HepG2 (cell line): ENCODE results near the gene VDAC1. TPM values are rescaled to one million over a fixed set of nuclear protein-coding genes. Genes with fewer than 3 reads are reported as not detected.
A peak's percentile ranks its signal among the peaks of the same experiment; 100 is the strongest.

Experiments
- ATAC-seq: fragments of 200-7000 bp; cut with Tn5 transposase; 3 replicates; pipeline ENCODE4 v1.9.1; 2020; ENCODE audit warnings: mild to moderate bottlenecking, moderate library complexity
- BruUV-seq: library from RNA; stranded (reverse); fragments of 400-500 nt; replicated peaks from 2 replicates; lab custom pipeline; 2021; lab: Mats Ljungman, UMichigan
- CTCF ChIA-PET: fragments of 300-600 bp; formaldehyde crosslinking; extraction: SDS; loops from one replicate; lab custom pipeline; 2021; ENCODE audit warnings: low total read pairs, inconsistent platforms, low intra/inter-chr PET ratio; lab: Yijun Ruan, JAX
- POLR2A ChIA-PET: fragments of 350-600 bp; sonication (Branson Sonifier 250); formaldehyde crosslinking; loops from one replicate; lab custom pipeline; 2020; ENCODE audit warnings: antibody characterized with exemption, inconsistent platforms; lab: Yijun Ruan, JAX
- DNase-seq: peaks from one replicate; pipeline ENCODE4 v3.0.0-alpha.2; 2015; ENCODE audit warnings: low spot score
- FAIRE-seq: peaks from 3 replicates; lab custom pipeline; 2011; peaks lifted over from hg19 to GRCh38; lab: Jason Lieb, UNC
- H2AFZ ChIP-seq: one replicate; pipeline ENCODE4 v1.6.1; 2011; ENCODE audit warnings: low read length, inconsistent platforms
- H3K27ac ChIP-seq: fragments of 300-600 bp; 3 replicates; pipeline ENCODE4 v1.8.0; 2011; ENCODE audit warnings: mixed run types, mild to moderate bottlenecking, mixed read lengths, low read length, inconsistent platforms; ENCODE audit not compliant: insufficient read depth; ENCODE audit errors: extremely low read length
- H3K27me3 ChIP-seq, 2 experiments: fragments of 200-600 bp in 1 of 2; 2 replicates in 1 of 2; 3 replicates in 1 of 2; pipeline versions ENCODE4 v1.6.0 to v1.8.0; 2011; ENCODE audit warnings: low read length in 2 of 2, mild to moderate bottlenecking in 2 of 2, moderate library complexity in 2 of 2, inconsistent platforms in 1 of 2; ENCODE audit not compliant: insufficient read depth in 2 of 2, control insufficient read depth in 1 of 2
- H3K36me3 ChIP-seq, 2 experiments: fragments of 200-600 bp in 1 of 2; replicated peaks in 1 of 2; 2 replicates in 1 of 2; 3 replicates in 1 of 2; pipeline versions ENCODE4 v1.5.1 to v1.8.0; 2011; ENCODE audit warnings: low read length in 2 of 2, inconsistent platforms in 1 of 2; ENCODE audit not compliant: insufficient read depth in 2 of 2, control insufficient read depth in 1 of 2
- H3K4me1 ChIP-seq: 2 replicates; pipeline ENCODE4 v1.5.1; 2012; ENCODE audit warnings: low read length, inconsistent platforms; ENCODE audit not compliant: insufficient read depth
- H3K4me2 ChIP-seq: 2 replicates; pipeline ENCODE4 v1.6.0; 2011; ENCODE audit warnings: low read depth, low read length, inconsistent platforms
- H3K4me3 ChIP-seq, 3 experiments: fragments of 200-600 bp in 1 of 3; sonication (generic), shearing (Covaris generic) in 1 of 3; replicated peaks in 1 of 3; 2 replicates each; pipeline ENCODE4 v1.5.1; 2011 to 2016; ENCODE audit warnings: low read length in 3 of 3, inconsistent platforms in 2 of 3, low read depth in 2 of 3, mild to moderate bottlenecking in 2 of 3, control low read depth in 1 of 3, mixed read lengths in 1 of 3; ENCODE audit not compliant: insufficient read depth in 1 of 3
- H3K79me2 ChIP-seq: one replicate; pipeline ENCODE4 v1.6.1; 2011; ENCODE audit warnings: low read length, inconsistent platforms; ENCODE audit not compliant: insufficient read depth
- H3K9ac ChIP-seq: 2 replicates; pipeline ENCODE4 v1.6.0; 2011; ENCODE audit warnings: mild to moderate bottlenecking, low read depth, low read length, inconsistent platforms; ENCODE audit not compliant: insufficient read depth
- H3K9me3 ChIP-seq: 2 replicates; pipeline ENCODE4 v1.5.1; 2012; ENCODE audit warnings: mild to moderate bottlenecking, low read length
- H4K20me1 ChIP-seq: 2 replicates; pipeline ENCODE4 v1.6.0; 2011; ENCODE audit warnings: inconsistent platforms, mild to moderate bottlenecking, low read length, moderate library complexity; ENCODE audit not compliant: insufficient read depth
- AKAP8 ChIP-seq: sonication (generic); formaldehyde crosslinking; IDR thresholded peaks from 2 replicates; pipeline ENCODE4 v1.5.1; 2020; ENCODE audit warnings: mild to moderate bottlenecking, missing genetic modification reagents
- ARNTL ChIP-seq: sonication (generic); formaldehyde crosslinking; IDR thresholded peaks from 2 replicates; pipeline ENCODE4 v1.4.0; 2020; ENCODE audit warnings: mild to moderate bottlenecking, missing genetic modification reagents
- FOXP1 ChIP-seq, 2 experiments: fragments of 450-650 bp in 1 of 2; IDR thresholded peaks; 2 replicates each; pipeline ENCODE4 v1.6.1; 2017 to 2018; ENCODE audit warnings: antibody characterized with exemption in 1 of 2
- KAT8 ChIP-seq: IDR thresholded peaks from 2 replicates; pipeline ENCODE4 v1.6.1; 2016; ENCODE audit warnings: missing genetic modification reagents, missing compliant biosample characterization
- MAFK ChIP-seq, 2 experiments: IDR thresholded peaks in 1 of 2; conservative IDR thresholded peaks in 1 of 2; 2 replicates each; pipeline ENCODE4 v1.6.1; 2011; ENCODE audit warnings: improper control_type of control experiment in 2 of 2, low read length in 2 of 2
- MBD4 ChIP-seq: IDR thresholded peaks from 2 replicates; pipeline ENCODE4 v1.6.1; 2012; ENCODE audit warnings: low read length, inconsistent platforms, borderline replicate concordance
- PHF21A ChIP-seq: sonication (generic); formaldehyde crosslinking; IDR thresholded peaks from 2 replicates; pipeline ENCODE4 v1.5.0; 2020; ENCODE audit warnings: mild to moderate bottlenecking, missing genetic modification reagents
- PITX1 ChIP-seq: sonication (generic); formaldehyde crosslinking; IDR thresholded peaks from 2 replicates; pipeline ENCODE4 v1.5.1; 2020; ENCODE audit warnings: mild to moderate bottlenecking, missing genetic modification reagents
- TBX2 ChIP-seq: sonication (generic); formaldehyde crosslinking; IDR thresholded peaks from 2 replicates; pipeline ENCODE4 v1.5.0; 2020; ENCODE audit warnings: missing genetic modification reagents, mild to moderate bottlenecking, borderline replicate concordance
- ZBTB7B ChIP-seq: sonication (generic); formaldehyde crosslinking; IDR thresholded peaks from 2 replicates; pipeline ENCODE4 v1.4.0; 2020; ENCODE audit warnings: missing genetic modification reagents
- ZNF501 ChIP-seq: sonication (generic); formaldehyde crosslinking; IDR thresholded peaks from 2 replicates; pipeline ENCODE4 v1.5.1; 2020; ENCODE audit warnings: mild to moderate bottlenecking, moderate library complexity, missing genetic modification reagents
- ZNF678 ChIP-seq: sonication (generic); formaldehyde crosslinking; IDR thresholded peaks from 2 replicates; pipeline ENCODE4 v1.4.0; 2020; ENCODE audit warnings: mild to moderate bottlenecking, missing genetic modification reagents
- ZNF761 ChIP-seq: sonication (generic); formaldehyde crosslinking; conservative IDR thresholded peaks from 2 replicates; pipeline ENCODE4 v1.4.0; 2020; ENCODE audit warnings: mild to moderate bottlenecking, missing genetic modification reagents
- WGBS: methylation state at CpG from one replicate; pipeline ENCODE4 v1.1.6; 2017; ENCODE audit warnings: low lambda C conversion rate; 5-methylcytosine and 5-hydroxymethylcytosine counted together
- in situ Hi-C: cut with HindIII; loops from 2 replicates; pipeline ENCODE4 v1.10.0; 2017; ENCODE audit warnings: low pct_unique_long_range_greater_than_20kb; ENCODE audit not compliant: extremely low pct_ligation_motif_present
- intact Hi-C: fragments of 100-400 bp; cut with micrococcal nuclease; formaldehyde crosslinking; loops from one replicate; pipeline ENCODE4 v1.10.0; 2022; ENCODE audit not compliant: unreplicated experiment
- polyA plus RNA-seq, 8 experiments: library from polyadenylated mRNA; depleted of rRNA in 3 of 8; stranded (reverse) in 7 of 8; unstranded in 1 of 8; fragments of >200 nt; fragmentation: Illumina TruSeq in 4 of 8; extraction: Trizol in 4 of 8; gene quantifications; 2 replicates each; pipeline versions ENCODE4 v1.2.1 to v1.2.3, GENCODE V29; 2011 to 2016; ENCODE audit warnings: low read depth in 4 of 8, missing spikeins in 1 of 8, mixed read lengths in 1 of 8; ENCODE audit not compliant: insufficient read depth in 1 of 8
- total RNA-seq, 5 experiments: library from RNA; depleted of rRNA; stranded (reverse); fragments of >200 nt; fragmentation: Illumina TruSeq; extraction: Trizol; gene quantifications; 2 replicates each; pipeline ENCODE4 v1.2.3, GENCODE V29; 2016; ENCODE audit warnings: low read depth in 1 of 5
- TF ChIP-seq, protein P1 (sequence below): sonication (generic); formaldehyde crosslinking; IDR thresholded peaks from 2 replicates; pipeline ENCODE4 v1.4.0; 2020; ENCODE audit warnings: missing genetic modification reagents
- TF ChIP-seq, protein P2 (sequence below): sonication (generic); formaldehyde crosslinking; IDR thresholded peaks from 2 replicates; pipeline ENCODE4 v1.5.1; 2020; ENCODE audit warnings: missing genetic modification reagents, mild to moderate bottlenecking, borderline replicate concordance
- TF ChIP-seq, protein P3 (sequence below), 2 experiments: sonication (generic) in 1 of 2; formaldehyde crosslinking in 1 of 2; IDR thresholded peaks; 2 replicates each; pipeline versions ENCODE4 v1.4.0 to v1.6.1; 2016 to 2020; ENCODE audit warnings: borderline replicate concordance in 1 of 2, low read depth in 1 of 2, mild to moderate bottlenecking in 1 of 2, missing genetic modification reagents in 1 of 2

VDAC1 gene
- total and polyA plus RNA-seq, 2 of the 13 experiments (the other 11 are each of a cell fraction or from before 2014, with no cell fraction given): 112 to 380 TPM

DNA sequence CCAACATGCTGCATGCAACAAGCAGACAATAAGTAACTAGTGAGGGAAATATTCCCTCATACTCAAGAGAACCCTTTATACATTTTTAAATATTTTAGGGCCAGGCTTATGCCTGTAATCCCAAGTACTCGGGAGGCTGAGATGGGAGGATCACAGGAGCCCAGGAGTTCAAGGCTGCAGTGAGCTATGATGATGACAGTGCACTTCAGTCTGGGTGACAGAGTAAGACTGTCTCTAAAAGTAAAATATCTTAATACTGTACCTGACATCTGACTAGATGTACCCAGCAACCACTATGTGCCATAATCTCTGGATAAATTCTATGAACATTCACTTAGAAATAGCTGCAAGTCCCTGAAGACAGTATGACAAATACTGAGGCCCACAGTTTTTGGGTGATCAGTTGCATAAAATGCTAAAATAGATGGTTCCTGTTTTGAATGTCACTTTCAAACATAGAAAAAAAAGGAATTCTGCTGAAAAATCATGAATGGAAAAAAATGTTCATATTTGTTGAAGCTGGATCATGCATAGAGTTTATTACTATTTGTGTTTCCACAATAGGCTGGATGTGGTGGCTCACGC lies 34.4 kb downstream of the VDAC1 start:
- peak overlapping the region; percentile 93 for H3K27ac ChIP-seq
- TF ChIP-seq ZNF501 (CRISPR knock-in tag): no peak
- TF ChIP-seq, protein P1, sequence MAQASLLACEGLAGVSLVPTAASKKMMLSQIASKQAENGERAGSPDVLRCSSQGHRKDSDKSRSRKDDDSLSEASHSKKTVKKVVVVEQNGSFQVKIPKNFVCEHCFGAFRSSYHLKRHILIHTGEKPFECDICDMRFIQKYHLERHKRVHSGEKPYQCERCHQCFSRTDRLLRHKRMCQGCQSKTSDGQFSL (CRISPR knock-in tag): no peak
- TF ChIP-seq PITX1 (CRISPR knock-in tag): 0 out of 2 replicates have a peak, but pooled peaks have one; percentile 27
- TF ChIP-seq PHF21A: peak; percentile 48; the same call in 1 of the 2 replicates
- TF ChIP-seq KAT8 (CRISPR knock-in tag): 0 out of 2 replicates have a peak, but pooled peaks have one; percentile 2
- TF ChIP-seq, protein P2, sequence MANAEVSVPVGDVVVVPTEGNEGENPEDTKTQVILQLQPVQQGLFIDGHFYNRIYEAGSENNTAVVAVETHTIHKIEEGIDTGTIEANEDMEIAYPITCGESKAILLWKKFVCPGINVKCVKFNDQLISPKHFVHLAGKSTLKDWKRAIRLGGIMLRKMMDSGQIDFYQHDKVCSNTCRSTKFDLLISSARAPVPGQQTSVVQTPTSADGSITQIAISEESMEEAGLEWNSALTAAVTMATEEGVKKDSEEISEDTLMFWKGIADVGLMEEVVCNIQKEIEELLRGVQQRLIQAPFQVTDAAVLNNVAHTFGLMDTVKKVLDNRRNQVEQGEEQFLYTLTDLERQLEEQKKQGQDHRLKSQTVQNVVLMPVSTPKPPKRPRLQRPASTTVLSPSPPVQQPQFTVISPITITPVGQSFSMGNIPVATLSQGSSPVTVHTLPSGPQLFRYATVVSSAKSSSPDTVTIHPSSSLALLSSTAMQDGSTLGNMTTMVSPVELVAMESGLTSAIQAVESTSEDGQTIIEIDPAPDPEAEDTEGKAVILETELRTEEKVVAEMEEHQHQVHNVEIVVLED (CRISPR knock-in tag): 0 out of 2 replicates have a peak, but pooled peaks have one; percentile 2
- no peak for TF ChIP-seq TBX2 (CRISPR knock-in tag)
- no peak for TF ChIP-seq FOXP1 (IDR thresholded peaks at IDR 0.05)
- no peak for TF ChIP-seq FOXP1 (CRISPR knock-in tag; IDR thresholded peaks at IDR 0.05)
- no peak for TF ChIP-seq ARNTL (CRISPR knock-in tag)
- peak; percentile 27; the same call in 1 of the 2 replicates for TF ChIP-seq MBD4
- no peak for TF ChIP-seq AKAP8 (CRISPR knock-in tag)
- no peak for TF ChIP-seq ZNF678 (CRISPR knock-in tag)
- TF ChIP-seq, protein P3, sequence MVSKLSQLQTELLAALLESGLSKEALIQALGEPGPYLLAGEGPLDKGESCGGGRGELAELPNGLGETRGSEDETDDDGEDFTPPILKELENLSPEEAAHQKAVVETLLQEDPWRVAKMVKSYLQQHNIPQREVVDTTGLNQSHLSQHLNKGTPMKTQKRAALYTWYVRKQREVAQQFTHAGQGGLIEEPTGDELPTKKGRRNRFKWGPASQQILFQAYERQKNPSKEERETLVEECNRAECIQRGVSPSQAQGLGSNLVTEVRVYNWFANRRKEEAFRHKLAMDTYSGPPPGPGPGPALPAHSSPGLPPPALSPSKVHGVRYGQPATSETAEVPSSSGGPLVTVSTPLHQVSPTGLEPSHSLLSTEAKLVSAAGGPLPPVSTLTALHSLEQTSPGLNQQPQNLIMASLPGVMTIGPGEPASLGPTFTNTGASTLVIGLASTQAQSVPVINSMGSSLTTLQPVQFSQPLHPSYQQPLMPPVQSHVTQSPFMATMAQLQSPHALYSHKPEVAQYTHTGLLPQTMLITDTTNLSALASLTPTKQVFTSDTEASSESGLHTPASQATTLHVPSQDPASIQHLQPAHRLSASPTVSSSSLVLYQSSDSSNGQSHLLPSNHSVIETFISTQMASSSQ (IDR thresholded peaks at IDR 0.05; ENCODE audit: low read depth): no peak
- TF ChIP-seq, protein P3 (CRISPR knock-in tag; IDR thresholded peaks at IDR 0.05; ENCODE audit: borderline replicate concordance): peak; percentile 2; the same call in 1 of the 2 replicates
- TF ChIP-seq ZBTB7B: no peak
- TF ChIP-seq MAFK (conservative IDR thresholded peaks at IDR 0.05 in 1 of 2, IDR thresholded peaks at IDR 0.05 in 1 of 2; ENCODE audit: low read length in 2 of 2): 0 out of 4 replicates have a peak, but pooled peaks of 1 of the 2 experiments have one; percentile 2
- no peak for TF ChIP-seq ZNF761

More for the DNA sequence above, 34.4 kb downstream of the VDAC1 start:
- POLR2A ChIA-PET: interaction anchor here (0.8 to 5.0 kb wide), 17 partner anchors 8 to 1104 kb away, joined by 3 to 94 read pairs (median 6); partner anchors contain the start of genes GDF9, PPP2CA, UQCRQ and VDAC1
- FAIRE-seq (no peak), ATAC-seq (no peak; the same call in 2 of the 3 replicates), DNase-seq (no peak)
- peak overlapping the region; percentile 52 for H3K9ac ChIP-seq
- no TSS peak for BruUV-seq
- no peaks in the 10 kb centered on the region for H3K9me3 ChIP-seq
- in situ Hi-C loops (no loop called here), intact Hi-C loops (no loop called here)
- H3K4me1 ChIP-seq: peaks cover 45% of the 10 kb centered on the region
- no peak overlapping the region for H3K4me3 ChIP-seq
- CTCF ChIA-PET: no interaction called here
- peaks cover 13 to 26% of the 10 kb centered on the region in 2 experiments; a peak in 4 of 5 replicates for H3K36me3 ChIP-seq
- H3K4me2 ChIP-seq: peak overlapping the region; percentile 90
- no peak overlapping the region for H2AFZ ChIP-seq
- no peaks in the 10 kb centered on the region for H4K20me1 ChIP-seq
- H3K27me3 ChIP-seq: no peaks in the 10 kb centered on the region; a peak in 1 of 5 replicates
- 38% methylated on average over 2 of the region's 2 CpGs for WGBS
- peaks cover 29% of the 10 kb centered on the region for H3K79me2 ChIP-seq
